Breast epithelium (tissue), 4 donors: ENCODE data around the gene DMD. TPM values are rescaled to one million over a fixed set of nuclear protein-coding genes. Genes with fewer than 3 reads are reported as not detected.

ENCODE experiments used
- DNase-seq, 2 donors: peaks; one replicate each; pipeline ENCODE4 v3.0.0-alpha.2; 2019; ENCODE audit warnings: low spot score in 2 of 2
- H3K27ac ChIP-seq, 2 donors: fragments of 200-600 bp; sonication (generic) in 1 of 2; one replicate each; pipeline ENCODE4 v1.5.1; 2016 to 2019; ENCODE audit warnings: mild to moderate bottlenecking in 1 of 2
- H3K27me3 ChIP-seq, 2 donors: fragments of 200-600 bp; sonication (generic) in 1 of 2; one replicate each; pipeline versions ENCODE4 v1.5.1 to v1.6.0; 2017 to 2019; ENCODE audit warnings: control low read depth in 1 of 2, mild to moderate bottlenecking in 1 of 2
- H3K36me3 ChIP-seq: fragments of 200-600 bp; one replicate; pipeline ENCODE4 v1.5.1; 2019
- H3K4me1 ChIP-seq, 2 donors: fragments of 200-600 bp; sonication (generic); one replicate each; pipeline ENCODE4 v1.5.1; 2016 to 2019; ENCODE audit warnings: control low read depth in 1 of 2
- H3K4me3 ChIP-seq, 3 donors: fragments of 200-600 bp; sonication (generic); 1 replicate in 2 of 3; 2 replicates in 1 of 3; pipeline ENCODE4 v1.5.1; 2016 to 2019; ENCODE audit warnings: mild to moderate bottlenecking in 3 of 3, moderate library complexity in 2 of 3
- H3K9me3 ChIP-seq, 2 donors: fragments of 200-600 bp; sonication (generic) in 1 of 2; one replicate each; pipeline ENCODE4 v1.5.1; 2016 to 2019; ENCODE audit warnings: control low read depth in 1 of 2
- CTCF ChIP-seq, 3 donors: fragments of 450-650 bp; IDR thresholded peaks; one replicate each; pipeline ENCODE4 v1.5.1; 2016 to 2017; ENCODE audit warnings: antibody characterized with exemption in 3 of 3, mild to moderate bottlenecking in 3 of 3, moderate library complexity in 3 of 3
- POLR2A ChIP-seq: fragments of 450-650 bp; IDR thresholded peaks from one replicate; pipeline ENCODE4 v1.6.1; 2016; ENCODE audit warnings: antibody characterized with exemption, mild to moderate bottlenecking, moderate library complexity
- POLR2AphosphoS5 ChIP-seq, 3 donors: sonication (generic); formaldehyde crosslinking; IDR thresholded peaks; one replicate each; pipeline ENCODE4 v1.6.1; 2017; ENCODE audit warnings: antibody characterized with exemption in 3 of 3
- intact Hi-C: fragments of 100-400 bp; cut with DNase I; formaldehyde crosslinking; loops from one replicate; pipeline ENCODE4 v1.15.1; 2023; ENCODE audit warnings: low total_unique reads
- total RNA-seq, 3 donors: library from RNA; depleted of rRNA; stranded (reverse); fragments of >200 nt; gene quantifications; one replicate each; pipeline ENCODE4 v1.1.0, GENCODE V29; 2016

Gene DMD
- total RNA-seq, 3 donors from 2014 or later: 57.0 to 135 (median 65.2) TPM

DNA sequence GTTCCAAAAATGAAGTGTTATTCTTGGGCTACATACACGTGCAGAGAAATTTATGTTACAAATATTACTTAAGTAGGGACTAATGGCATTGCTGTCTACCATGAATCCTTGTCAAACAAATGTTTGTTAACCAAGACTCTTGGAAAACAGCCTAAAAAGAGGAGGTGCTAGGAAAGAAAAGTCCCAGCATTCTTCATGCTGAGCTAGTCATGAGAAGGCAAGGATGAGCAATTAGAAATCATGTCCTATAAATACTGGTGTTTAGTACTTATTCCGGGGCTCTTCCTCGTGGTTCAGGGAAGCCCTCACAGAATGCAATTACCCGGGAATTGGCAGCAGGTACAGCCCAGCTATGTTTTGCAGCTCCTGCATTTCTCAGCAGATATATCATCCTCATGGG, 1761.4 kb downstream of the DMD start:
- Histone ChIP-seq H3K27ac (no peak overlapping the region), H3K27me3 (peaks cover 0 to 3% of the 10 kb centered on the region in 2 donors), H3K4me1 (no peaks in the 10 kb centered on the region), H3K36me3 (no peaks in the 10 kb centered on the region), H3K4me3 (no peak overlapping the region), H3K9me3 (no peaks in the 10 kb centered on the region)
- no peak for DNase-seq
- intact Hi-C loops: no loop called here
- TF ChIP-seq POLR2A (no peak), POLR2AphosphoS5 (IDR thresholded peaks at IDR 0.05) (no peak)

- H3K4me3 ChIP-seq: no peak overlapping the region
- intact Hi-C loops: no loop called here
- H3K36me3 ChIP-seq: no peaks in the 10 kb centered on the region
- no peak overlapping the region for H3K27ac ChIP-seq
- H3K27me3 ChIP-seq: peaks cover 0 to 3% of the 10 kb centered on the region in 2 donors
- H3K9me3 ChIP-seq: no peaks in the 10 kb centered on the region
- no peaks in the 10 kb centered on the region for H3K4me1 ChIP-seq
- DNase-seq: no peak
- no peak for TF ChIP-seq POLR2AphosphoS5 (IDR thresholded peaks at IDR 0.05)
- no peak for TF ChIP-seq CTCF (IDR thresholded peaks at IDR 0.05)
Measured at GRCh38 chrX:31449081-31449480, 1762.3 kb downstream of the DMD start.

GRCh38 chrX:31445542-31445941, 1765.8 kb downstream of the DMD start:
- H3K4me1 ChIP-seq: no peaks in the 10 kb centered on the region

DNA sequence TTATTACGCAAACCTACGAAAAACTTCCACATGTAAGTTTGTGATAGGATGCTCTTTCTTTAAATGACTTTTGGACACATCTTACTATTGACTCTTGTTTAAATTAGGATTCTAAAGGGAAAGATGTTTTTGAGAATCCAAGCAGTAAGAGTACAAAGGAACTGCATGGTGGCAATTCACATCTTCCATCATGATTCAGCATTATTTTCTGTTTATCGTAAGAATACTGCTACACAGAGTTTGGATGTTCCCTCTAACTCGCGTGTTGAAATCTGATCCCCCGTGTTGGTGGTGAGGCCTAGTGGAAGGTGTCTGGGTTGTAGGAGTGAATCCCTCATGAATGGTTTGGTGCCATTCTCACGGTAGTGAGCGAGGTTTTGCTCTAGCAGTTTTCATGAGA, 1767.7 kb downstream of the DMD start:
- no peak overlapping the region for H3K27ac ChIP-seq
- intact Hi-C loops: no loop called here
- peaks cover 0 to 3% of the 10 kb centered on the region in 2 donors for H3K27me3 ChIP-seq
- no peaks in the 10 kb centered on the region for H3K4me1 ChIP-seq
- H3K4me3 ChIP-seq: no peak overlapping the region
- DNase-seq: no peak
- TF ChIP-seq POLR2AphosphoS5 (IDR thresholded peaks at IDR 0.05) (no peak), POLR2A (no peak), CTCF (IDR thresholded peaks at IDR 0.05) (no peak)
- H3K36me3 ChIP-seq: no peaks in the 10 kb centered on the region
- no peaks in the 10 kb centered on the region for H3K9me3 ChIP-seq

More at GRCh38 chrX:31445542-31445941, 1765.8 kb downstream of the DMD start:
- intact Hi-C loops: no loop called here
- no peaks in the 10 kb centered on the region for H3K36me3 ChIP-seq
- TF ChIP-seq POLR2A: no peak
- no peak for TF ChIP-seq POLR2AphosphoS5 (IDR thresholded peaks at IDR 0.05)
- TF ChIP-seq CTCF (IDR thresholded peaks at IDR 0.05): no peak
- no peak overlapping the region for H3K4me3 ChIP-seq
- H3K9me3 ChIP-seq: no peaks in the 10 kb centered on the region
- peaks cover 0 to 3% of the 10 kb centered on the region in 2 donors for H3K27me3 ChIP-seq
- H3K27ac ChIP-seq: no peak overlapping the region
- DNase-seq: no peak

GRCh38 chrX:31440546-31440945, 1770.8 kb downstream of the DMD start:
- no peaks in the 10 kb centered on the region for H3K9me3 ChIP-seq
- TF ChIP-seq POLR2AphosphoS5 (IDR thresholded peaks at IDR 0.05): no peak
- no peak overlapping the region for H3K27ac ChIP-seq

DNA sequence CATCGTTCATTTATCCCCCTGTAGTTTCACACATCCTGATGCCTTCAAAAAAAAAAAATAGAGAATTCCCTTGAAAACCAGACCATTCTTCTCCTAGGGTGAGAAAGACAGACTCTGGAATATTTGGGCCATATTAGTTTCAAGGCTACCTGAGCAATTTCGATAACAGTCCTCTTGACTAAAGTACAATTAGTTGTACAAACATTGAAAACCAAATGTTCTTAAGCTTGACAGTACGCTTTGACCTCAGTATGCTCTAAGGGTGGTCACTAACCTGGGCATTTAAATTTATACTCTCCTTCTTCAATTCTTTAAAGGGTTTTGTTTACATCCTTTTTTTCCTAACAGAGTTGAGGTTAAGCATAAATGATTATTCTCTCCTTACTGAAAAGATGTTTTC, 1774.9 kb downstream of the DMD start:
- no peak overlapping the region for H3K4me3 ChIP-seq
- intact Hi-C loops: no loop called here

More at GRCh38 chrX:31440546-31440945, 1770.8 kb downstream of the DMD start:
- Histone ChIP-seq H3K4me1 (no peaks in the 10 kb centered on the region), H3K27me3 (no peaks in the 10 kb centered on the region), H3K4me3 (no peak overlapping the region), H3K36me3 (no peaks in the 10 kb centered on the region)
- DNase-seq: no peak
- intact Hi-C loops: no loop called here

More for the DNA sequence above, 1774.9 kb downstream of the DMD start:
- no peak for TF ChIP-seq POLR2AphosphoS5 (IDR thresholded peaks at IDR 0.05)
- TF ChIP-seq CTCF (IDR thresholded peaks at IDR 0.05): no peak
- no peak for TF ChIP-seq POLR2A
- Histone ChIP-seq H3K27me3 (no peaks in the 10 kb centered on the region), H3K27ac (no peak overlapping the region), H3K4me1 (no peaks in the 10 kb centered on the region), H3K9me3 (no peaks in the 10 kb centered on the region), H3K36me3 (no peaks in the 10 kb centered on the region)
- DNase-seq: no peak
